ENCODE results near the gene MXRA8. TPM values are rescaled to one million over a fixed set of nuclear protein-coding genes. Genes with fewer than 3 reads are reported as not detected.
A peak's percentile ranks its signal among the peaks of the same experiment; 100 is the strongest.

Gene MXRA8
- total RNA-seq, 1 experiment from 2014 or later: 9.6 TPM

GRCh38 chr1:1359664-1360468 lies 1.5 kb upstream of the MXRA8 start:
- Histone ChIP-seq H3K9me3 (ENCODE audit: control insufficient read depth, low read depth, low read length) (no peaks in the 10 kb centered on the region), H4K5ac (ENCODE audit: insufficient read length, low read depth, low read length) (no peak overlapping the region), H3K14ac (ENCODE audit: insufficient read depth, low read length) (no peak overlapping the region; the same call in 1 of the 2 replicates), H2BK120ac (ENCODE audit: low read depth, low read length, poor library complexity, severe bottlenecking) (no peak overlapping the region), H3K9ac (ENCODE audit: extremely low read depth, insufficient read length, low read length) (no peak overlapping the region), H4K8ac (replicated peaks; ENCODE audit: insufficient read length, low read depth, low read length) (no peak overlapping the region), H3K4me2 (ENCODE audit: insufficient read depth, insufficient read length, low read length) (no peak overlapping the region), H3K27me3 (ENCODE audit: insufficient read depth, low read length) (peaks cover under 1% of the 10 kb centered on the region; the same call in 1 of the 2 replicates), H3K4me1 (ENCODE audit: insufficient read depth, low read length) (peaks cover 2% of the 10 kb centered on the region; the same call in 1 of the 2 replicates), H4K20me1 (ENCODE audit: control insufficient read depth, insufficient read depth, insufficient read length) (no peaks in the 10 kb centered on the region), H3K79me1 (ENCODE audit: insufficient read depth, low read depth, low read length, poor library complexity, severe bottlenecking) (no peaks in the 10 kb centered on the region), H3K79me2 (ENCODE audit: insufficient read depth, low read length) (no peaks in the 10 kb centered on the region), H3K23ac (ENCODE audit: insufficient read length, low read depth, low read length) (no peak overlapping the region), H4K91ac (ENCODE audit: insufficient read length, low read depth, low read length) (no peak overlapping the region), H2BK20ac (ENCODE audit: low read depth, low read length, poor library complexity, severe bottlenecking) (no peak overlapping the region), H2BK12ac (ENCODE audit: insufficient read length, low read depth, low read length) (no peak overlapping the region), H2AFZ (ENCODE audit: low read length) (no peak overlapping the region), H3K18ac (ENCODE audit: insufficient read length, low read depth, low read length) (no peak overlapping the region), H3K4ac (ENCODE audit: low read depth, low read length) (no peak overlapping the region), H2BK5ac (ENCODE audit: insufficient read length, low read length) (no peak overlapping the region), H3K23me2 (ENCODE audit: insufficient read length, low read depth, low read length, poor library complexity, severe bottlenecking) (peaks cover 3% of the 10 kb centered on the region), H3T11ph (ENCODE audit: low read length) (no peak overlapping the region), H2BK15ac (ENCODE audit: low read depth, low read length) (no peak overlapping the region; the same call in 1 of the 2 replicates), H2AK5ac (ENCODE audit: insufficient read length, low read length) (no peak overlapping the region), H3K56ac (ENCODE audit: insufficient read length, low read depth, low read length) (no peak overlapping the region), H3K27ac (ENCODE audit: insufficient read length, low read depth, low read length) (no peak overlapping the region)
- Mint-ChIP-seq H3K27me3 (ENCODE audit: low read depth) (peaks cover 43% of the 10 kb centered on the region), H3K4me1 (peaks cover 22 to 42% of the 10 kb centered on the region in 2 experiments), H3K27ac (peak overlapping the region in 1 of 3 experiments; percentile 77; a peak in 3 of 7 replicates), H3K9me3 (no peaks in the 10 kb centered on the region; a peak in 2 of 5 replicates), H3K36me3 (ENCODE audit: insufficient read depth in 1 of 3, low read depth in 3 of 3) (no peaks in the 10 kb centered on the region), H3K4me3 (no peak overlapping the region)
- TF ChIP-seq CTCF (conservative IDR thresholded peaks at IDR 0.05): no peak
- WGBS (ENCODE audit: extremely low coverage, insufficient read length, low lambda C conversion rate): no CpG with 5 or more reads among the region's 28 CpGs
- no peak for DNase-seq

Data from H9 (cell line).